ENCODE measurements around the gene SNU13.
A peak's percentile ranks its signal among the peaks of the same experiment; 100 is the strongest.
"Not testable (repeated sequence)": the region's sequence is repeated elsewhere in the genome, so short reads cannot be mapped to it uniquely, and the experiment has no call there.

SNU13 gene

DNA sequence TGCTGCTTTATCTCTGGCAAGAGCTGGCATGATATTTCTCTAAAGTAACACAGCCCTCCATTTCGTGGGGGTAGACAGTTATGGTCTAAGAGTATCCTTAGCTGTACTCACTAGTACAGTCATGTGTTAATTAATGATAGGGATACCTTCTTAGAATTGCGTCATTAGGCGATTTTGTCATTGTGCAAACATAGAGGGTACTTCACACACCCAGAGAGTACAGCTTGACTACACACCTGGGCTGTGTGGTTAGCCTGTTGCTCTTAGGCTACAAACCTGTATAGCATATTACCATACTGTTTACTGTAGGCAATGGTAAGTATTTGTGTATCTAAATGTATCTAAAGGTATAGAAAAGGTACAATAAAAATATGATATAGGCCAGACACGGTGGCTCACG is 50.5 kb downstream of the SNU13 start:
- ChIA-PET POLR2A (ENCODE audit: low non-redundant PET) (no interaction called here), CTCF (no interaction called here)
- DNase-seq (ENCODE audit: low spot score), result no peak
- H3K27ac ChIP-seq, result no peak overlapping the region
- TF ChIP-seq, protein P1, sequence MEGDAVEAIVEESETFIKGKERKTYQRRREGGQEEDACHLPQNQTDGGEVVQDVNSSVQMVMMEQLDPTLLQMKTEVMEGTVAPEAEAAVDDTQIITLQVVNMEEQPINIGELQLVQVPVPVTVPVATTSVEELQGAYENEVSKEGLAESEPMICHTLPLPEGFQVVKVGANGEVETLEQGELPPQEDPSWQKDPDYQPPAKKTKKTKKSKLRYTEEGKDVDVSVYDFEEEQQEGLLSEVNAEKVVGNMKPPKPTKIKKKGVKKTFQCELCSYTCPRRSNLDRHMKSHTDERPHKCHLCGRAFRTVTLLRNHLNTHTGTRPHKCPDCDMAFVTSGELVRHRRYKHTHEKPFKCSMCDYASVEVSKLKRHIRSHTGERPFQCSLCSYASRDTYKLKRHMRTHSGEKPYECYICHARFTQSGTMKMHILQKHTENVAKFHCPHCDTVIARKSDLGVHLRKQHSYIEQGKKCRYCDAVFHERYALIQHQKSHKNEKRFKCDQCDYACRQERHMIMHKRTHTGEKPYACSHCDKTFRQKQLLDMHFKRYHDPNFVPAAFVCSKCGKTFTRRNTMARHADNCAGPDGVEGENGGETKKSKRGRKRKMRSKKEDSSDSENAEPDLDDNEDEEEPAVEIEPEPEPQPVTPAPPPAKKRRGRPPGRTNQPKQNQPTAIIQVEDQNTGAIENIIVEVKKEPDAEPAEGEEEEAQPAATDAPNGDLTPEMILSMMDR (conservative IDR thresholded peaks at IDR 0.05; ENCODE audit: low read depth), result no peak

DNA sequence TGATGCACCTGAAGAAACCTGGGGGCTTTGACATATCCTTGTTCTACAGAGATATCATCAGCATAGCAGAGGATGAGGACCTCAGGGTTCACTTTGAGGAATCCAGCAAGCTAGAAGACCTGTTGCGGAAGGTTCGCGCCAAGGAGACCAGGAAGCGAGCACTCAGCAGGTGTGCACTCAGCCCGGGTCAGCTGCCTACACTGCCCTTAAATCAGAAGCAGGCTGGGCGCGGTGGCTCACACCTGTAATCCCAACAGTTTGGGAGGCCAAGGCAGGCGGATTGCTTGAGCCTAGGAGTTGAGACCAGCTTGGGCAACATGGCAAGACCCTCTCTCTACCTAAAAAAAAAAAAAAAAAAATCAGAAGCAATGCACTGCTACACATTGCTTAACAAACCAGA is 51.0 kb downstream of the SNU13 start:
- CTCF ChIA-PET, result interaction anchor here (0.6 to 0.7 kb wide), 3 partner anchors 49 to 1413 kb away, joined by 3 to 5 read pairs (median 4); no protein-coding TSS in a partner anchor
- DNase-seq (ENCODE audit: low spot score); POLR2A ChIA-PET (ENCODE audit: low non-redundant PET); H3K27ac ChIP-seq: not testable (repeated sequence)

DNA sequence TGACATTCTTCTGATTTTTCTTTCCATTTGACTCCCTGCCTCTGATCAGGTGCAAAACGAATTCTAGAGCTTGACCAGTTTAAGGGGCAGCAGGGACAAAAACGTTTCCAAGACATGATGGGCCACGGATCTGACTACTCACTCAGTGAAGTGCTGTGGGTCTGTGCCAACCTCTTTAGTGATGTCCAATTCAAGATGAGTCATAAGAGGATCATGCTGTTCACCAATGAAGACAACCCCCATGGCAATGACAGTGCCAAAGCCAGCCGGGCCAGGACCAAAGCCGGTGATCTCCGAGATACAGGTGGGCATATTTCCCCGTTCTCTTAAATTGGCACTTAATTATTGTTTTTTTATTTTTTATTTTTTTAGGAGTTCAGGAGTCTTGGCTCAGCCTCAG is 52.2 kb downstream of the SNU13 start:
- peak overlapping the region; percentile 43; the same call in 1 of the 2 replicates for H3K27ac ChIP-seq

DNA sequence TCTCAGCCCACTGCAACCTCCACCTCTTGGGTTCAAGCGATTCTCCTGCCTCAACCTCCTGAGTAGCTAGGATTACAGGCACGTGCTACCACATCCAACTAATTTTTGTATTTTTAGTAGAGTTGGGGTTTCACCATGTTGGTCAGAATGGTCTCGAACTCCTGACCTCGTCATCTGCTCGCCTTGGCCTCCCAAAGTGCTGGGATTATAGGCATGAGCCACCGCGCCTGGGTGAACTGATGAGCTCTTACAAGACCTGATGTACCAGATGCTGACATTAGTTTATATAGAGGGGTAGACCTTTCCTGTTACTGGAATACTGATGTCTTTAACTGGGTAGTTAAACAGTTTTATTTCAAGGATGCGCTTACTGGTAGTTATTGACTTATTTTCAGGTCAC is 54.1 kb downstream of the SNU13 start:
- peak overlapping the region; percentile 28; the same call in 1 of the 2 replicates for H3K27ac ChIP-seq
- DNase-seq (ENCODE audit: low spot score); CTCF ChIA-PET; POLR2A ChIA-PET (ENCODE audit: low non-redundant PET): not testable (repeated sequence)

More for the DNA sequence above, 52.2 kb downstream of the SNU13 start:
- no peak for DNase-seq (ENCODE audit: low spot score)
- CTCF ChIA-PET, result no interaction called here
- TF ChIP-seq, protein P1 (conservative IDR thresholded peaks at IDR 0.05; ENCODE audit: low read depth), result no peak
- POLR2A ChIA-PET (ENCODE audit: low non-redundant PET), result no interaction called here

DNA sequence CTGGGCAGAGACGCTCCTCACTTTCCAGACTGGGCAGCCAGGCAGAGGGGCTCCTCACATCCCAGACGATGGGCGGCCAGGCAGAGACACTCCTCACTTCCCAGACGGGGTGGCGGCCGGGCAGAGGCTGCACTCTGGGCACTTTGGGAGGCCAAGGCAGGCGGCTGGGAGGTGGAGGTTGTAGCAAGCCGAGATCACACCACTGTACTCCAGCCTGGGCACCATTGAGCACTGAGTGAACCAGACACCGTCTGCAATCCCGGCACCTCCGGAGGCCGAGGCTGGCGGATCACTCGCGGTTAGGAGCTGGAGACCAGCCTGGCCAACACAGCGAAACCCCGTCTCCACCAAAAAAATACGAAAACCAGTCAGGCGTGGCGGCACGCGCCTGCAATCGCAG is 57.1 kb downstream of the SNU13 start:
- DNase-seq (ENCODE audit: low spot score); POLR2A ChIA-PET (ENCODE audit: low non-redundant PET): not testable (repeated sequence)
- CTCF ChIA-PET, result interaction anchor here (0.7 kb wide), 1 partner anchor 33 kb away, joined by 4 read pairs; no protein-coding TSS in a partner anchor
- peak overlapping the region; percentile 36 for H3K27ac ChIP-seq

DNA sequence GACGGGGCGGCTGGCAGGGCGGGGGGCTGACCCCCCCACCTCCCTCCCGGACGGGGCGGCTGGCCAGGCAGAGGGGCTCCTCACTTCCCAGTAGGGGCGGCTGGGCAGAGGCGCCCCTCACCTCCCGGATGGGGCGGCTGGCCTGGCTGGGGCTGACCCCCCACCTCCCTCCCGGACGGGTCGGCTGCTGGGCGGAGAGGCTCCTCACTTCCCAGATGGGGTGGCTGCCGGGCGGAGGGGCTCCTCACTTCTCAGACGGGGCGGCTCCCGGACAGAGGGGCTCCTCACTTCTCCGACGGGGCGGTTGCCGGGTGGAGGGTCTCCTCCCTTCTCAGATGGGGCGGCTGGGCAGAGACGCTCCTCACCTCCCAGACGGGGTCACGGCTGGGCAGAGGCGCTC is 57.6 kb downstream of the SNU13 start:
- DNase-seq (ENCODE audit: low spot score); CTCF ChIA-PET; POLR2A ChIA-PET (ENCODE audit: low non-redundant PET); H3K27ac ChIP-seq: not testable (repeated sequence)

DNA sequence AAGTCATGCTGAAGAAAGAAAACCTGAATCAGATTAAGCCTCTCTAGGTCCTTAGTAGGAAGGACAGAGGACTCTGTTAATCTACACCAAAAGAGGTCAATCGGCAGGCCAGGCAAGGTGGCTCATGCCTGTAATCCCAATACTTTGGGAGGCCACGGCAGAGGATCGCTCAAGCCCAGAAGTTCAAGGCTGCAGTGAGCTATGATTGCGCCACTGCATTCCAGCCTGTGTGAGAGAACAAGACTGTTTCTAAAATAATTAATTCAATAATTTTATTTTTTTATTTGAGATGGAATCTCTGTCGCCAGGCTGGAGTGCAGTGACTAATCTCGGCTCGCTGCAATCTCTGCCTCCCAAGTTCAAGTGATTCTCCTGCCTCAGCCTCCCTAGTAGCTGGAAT is 63.1 kb downstream of the SNU13 start:
- DNase-seq (ENCODE audit: low spot score), result no peak
- ChIA-PET POLR2A (ENCODE audit: low non-redundant PET) (no interaction called here), CTCF (no interaction called here)
- H3K27ac ChIP-seq, result no peak overlapping the region
- TF ChIP-seq, protein P1 (conservative IDR thresholded peaks at IDR 0.05; ENCODE audit: low read depth), result no peak

Measured in RWPE1 (cell line).